Esophagus muscularis mucosa (tissue), 4 donors: Measurements from ENCODE around the gene MAGI1. TPM values are rescaled to one million over a fixed set of nuclear protein-coding genes. Genes with fewer than 3 reads are reported as not detected.

Experiments
- DNase-seq: peaks from one replicate; pipeline ENCODE4 v3.0.0-alpha.2; 2017; ENCODE audit errors: extremely low spot score
- H3K27ac ChIP-seq, 4 donors: fragments of 200-600 bp; sonication (generic); replicated peaks in 1 of 4; 1 replicate in 3 of 4; 2 replicates in 1 of 4; pipeline ENCODE4 v1.5.1; 2016 to 2019; ENCODE audit warnings: mild to moderate bottlenecking in 1 of 4
- H3K27me3 ChIP-seq, 4 donors: fragments of 200-600 bp; sonication (generic); one replicate each; pipeline versions ENCODE4 v1.5.1 to v1.6.0; 2016 to 2019
- H3K36me3 ChIP-seq, 4 donors: fragments of 200-600 bp; sonication (generic); one replicate each; pipeline ENCODE4 v1.5.1; 2016 to 2019
- H3K4me1 ChIP-seq, 4 donors: fragments of 200-600 bp; sonication (generic); one replicate each; pipeline ENCODE4 v1.5.1; 2016 to 2019
- H3K4me3 ChIP-seq, 4 donors: fragments of 200-600 bp; sonication (generic); 1 replicate in 2 of 4; 2 replicates in 2 of 4; pipeline ENCODE4 v1.5.1; 2016 to 2019; ENCODE audit warnings: mild to moderate bottlenecking in 4 of 4, moderate library complexity in 1 of 4
- H3K9me3 ChIP-seq, 4 donors: fragments of 200-600 bp; sonication (generic); 1 replicate in 3 of 4; 2 replicates in 1 of 4; pipeline ENCODE4 v1.5.1; 2016 to 2019
- EP300 ChIP-seq: sonication (generic); formaldehyde crosslinking; IDR thresholded peaks from one replicate; pipeline ENCODE4 v1.6.1; 2017; ENCODE audit warnings: antibody characterized with exemption
- POLR2A ChIP-seq: fragments of 450-650 bp; IDR thresholded peaks from one replicate; pipeline ENCODE4 v1.6.1; 2017; ENCODE audit warnings: antibody characterized with exemption, moderate library complexity, mild to moderate bottlenecking, low read depth
- POLR2AphosphoS5 ChIP-seq, 2 donors: sonication (generic); formaldehyde crosslinking; IDR thresholded peaks; one replicate each; pipeline ENCODE4 v1.6.1; 2017; ENCODE audit warnings: antibody characterized with exemption in 2 of 2
- WGBS: methylation state at CpG from one replicate; pipeline ENCODE4 v1.1.5; 2018; 5-methylcytosine and 5-hydroxymethylcytosine counted together
- intact Hi-C: fragments of 100-400 bp; cut with DNase I; formaldehyde crosslinking; loops from one replicate; pipeline ENCODE4 v1.15.1; 2023
- total RNA-seq, 4 donors: library from RNA; depleted of rRNA; stranded (reverse); fragments of >200 nt; gene quantifications; one replicate each; pipeline versions ENCODE4 v1.1.0 to v1.2.1, GENCODE V29; 2016
- TF ChIP-seq, protein P1 (sequence below), 3 experiments: fragments of 200-600 bp in 2 of 3; fragments of 450-650 bp in 1 of 3; sonication (generic) in 2 of 3; IDR thresholded peaks; one replicate each; pipeline ENCODE4 v1.5.1; 2017 to 2019; ENCODE audit warnings: antibody characterized with exemption in 3 of 3, mild to moderate bottlenecking in 2 of 3, moderate library complexity in 1 of 3

The MAGI1 gene
- total RNA-seq, 4 donors from 2014 or later = 17.1 to 35.1 (median 25.2) TPM

DNA sequence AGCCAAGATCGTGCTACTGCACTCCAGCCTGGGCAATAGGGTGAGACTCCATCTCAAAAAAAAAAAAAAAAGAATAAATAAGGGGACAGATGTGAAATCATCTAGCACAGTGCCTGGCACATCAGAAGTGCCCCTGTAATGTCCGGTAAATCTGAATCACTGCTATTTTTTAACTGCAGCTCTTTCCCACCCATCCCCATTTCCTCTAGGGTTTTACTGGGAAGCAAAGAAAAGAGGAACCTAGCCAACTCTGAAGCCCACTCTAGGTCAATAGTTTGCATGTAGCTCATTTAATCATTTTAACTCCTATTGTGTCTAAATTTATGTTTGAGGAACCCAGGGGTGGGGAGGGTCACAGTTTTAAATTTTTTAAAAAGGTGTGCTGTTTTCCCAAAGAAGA lies 26.0 kb downstream of the MAGI1 start:
- DNase-seq = no peak
- Histone ChIP-seq H3K27ac (no peak overlapping the region), H3K27me3 (no peaks in the 10 kb centered on the region), H3K4me1 (peaks cover 0 to 37% (median 12%) of the 10 kb centered on the region in 4 donors), H3K36me3 (no peaks in the 10 kb centered on the region), H3K9me3 (no peaks in the 10 kb centered on the region), H3K4me3 (no peak overlapping the region)
- 73% methylated on average over 2 of the region's 2 CpGs for WGBS
- intact Hi-C loops = no loop called here
- TF ChIP-seq, protein P1, sequence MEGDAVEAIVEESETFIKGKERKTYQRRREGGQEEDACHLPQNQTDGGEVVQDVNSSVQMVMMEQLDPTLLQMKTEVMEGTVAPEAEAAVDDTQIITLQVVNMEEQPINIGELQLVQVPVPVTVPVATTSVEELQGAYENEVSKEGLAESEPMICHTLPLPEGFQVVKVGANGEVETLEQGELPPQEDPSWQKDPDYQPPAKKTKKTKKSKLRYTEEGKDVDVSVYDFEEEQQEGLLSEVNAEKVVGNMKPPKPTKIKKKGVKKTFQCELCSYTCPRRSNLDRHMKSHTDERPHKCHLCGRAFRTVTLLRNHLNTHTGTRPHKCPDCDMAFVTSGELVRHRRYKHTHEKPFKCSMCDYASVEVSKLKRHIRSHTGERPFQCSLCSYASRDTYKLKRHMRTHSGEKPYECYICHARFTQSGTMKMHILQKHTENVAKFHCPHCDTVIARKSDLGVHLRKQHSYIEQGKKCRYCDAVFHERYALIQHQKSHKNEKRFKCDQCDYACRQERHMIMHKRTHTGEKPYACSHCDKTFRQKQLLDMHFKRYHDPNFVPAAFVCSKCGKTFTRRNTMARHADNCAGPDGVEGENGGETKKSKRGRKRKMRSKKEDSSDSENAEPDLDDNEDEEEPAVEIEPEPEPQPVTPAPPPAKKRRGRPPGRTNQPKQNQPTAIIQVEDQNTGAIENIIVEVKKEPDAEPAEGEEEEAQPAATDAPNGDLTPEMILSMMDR (IDR thresholded peaks at IDR 0.05) = no peak
- TF ChIP-seq POLR2A = no peak
- no peak for TF ChIP-seq POLR2AphosphoS5 (IDR thresholded peaks at IDR 0.05)
- TF ChIP-seq EP300 = no peak

GRCh38 chr3:66010739-66011655 lies 27.7 kb downstream of the MAGI1 start:
- WGBS = 81% methylated on average over 10 of the region's 10 CpGs
- peak overlapping the region in 2 of 4 donors; percentile 7 to 22 for H3K27ac ChIP-seq
- TF ChIP-seq POLR2A (no peak), POLR2AphosphoS5 (IDR thresholded peaks at IDR 0.05) (no peak), EP300 (no peak)
- TF ChIP-seq, protein P1 (IDR thresholded peaks at IDR 0.05) = no peak

GRCh38 chr3:66010348-66010738 lies 28.4 kb downstream of the MAGI1 start:
- WGBS = 95% methylated on average over 4 of the region's 4 CpGs
- DNase-seq = no peak
- no peaks in the 10 kb centered on the region for H3K36me3 ChIP-seq
- no peak overlapping the region for H3K4me3 ChIP-seq
- intact Hi-C loops = no loop called here
- no peaks in the 10 kb centered on the region for H3K27me3 ChIP-seq
- no peaks in the 10 kb centered on the region for H3K9me3 ChIP-seq
- no peak for TF ChIP-seq POLR2A
- no peak for TF ChIP-seq POLR2AphosphoS5 (IDR thresholded peaks at IDR 0.05)
- TF ChIP-seq EP300 = no peak
- no peak overlapping the region for H3K27ac ChIP-seq
- H3K4me1 ChIP-seq = peaks cover 0 to 26% (median 12%) of the 10 kb centered on the region in 4 donors

More at GRCh38 chr3:66010739-66011655, 27.7 kb downstream of the MAGI1 start:
- H3K9me3 ChIP-seq = no peaks in the 10 kb centered on the region
- H3K4me3 ChIP-seq = no peak overlapping the region
- intact Hi-C loops = no loop called here
- H3K4me1 ChIP-seq = peaks cover 0 to 31% (median 12%) of the 10 kb centered on the region in 4 donors
- H3K36me3 ChIP-seq = no peaks in the 10 kb centered on the region
- DNase-seq = no peak
- no peaks in the 10 kb centered on the region for H3K27me3 ChIP-seq

DNA sequence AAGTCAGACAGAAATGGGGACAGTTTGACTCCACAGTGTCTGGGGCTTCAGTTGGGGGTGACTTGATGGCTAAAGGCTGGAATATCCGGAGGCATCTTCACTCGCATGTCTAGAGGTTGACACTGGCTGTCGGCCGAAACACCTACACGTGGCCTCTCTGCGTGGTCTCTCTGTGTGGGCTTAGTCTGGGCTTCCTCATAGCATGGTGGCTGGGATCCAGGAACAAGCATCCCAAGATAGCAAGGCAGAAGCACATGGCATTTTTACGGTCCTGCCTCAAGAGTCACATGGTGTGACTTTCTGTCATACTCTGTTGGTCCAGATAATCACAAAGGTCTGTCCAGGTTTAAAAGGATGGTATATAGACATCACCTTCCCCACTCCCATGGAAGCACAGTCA lies 34.5 kb downstream of the MAGI1 start:
- DNase-seq = no peak
- intact Hi-C loops = no loop called here
- Histone ChIP-seq H3K4me3 (no peak overlapping the region), H3K27me3 (no peaks in the 10 kb centered on the region), H3K9me3 (no peaks in the 10 kb centered on the region), H3K36me3 (no peaks in the 10 kb centered on the region), H3K27ac (no peak overlapping the region), H3K4me1 (peaks cover 0 to 13% (median 2%) of the 10 kb centered on the region in 4 donors)
- TF ChIP-seq POLR2A = no peak
- TF ChIP-seq EP300 = no peak
- TF ChIP-seq, protein P1 (IDR thresholded peaks at IDR 0.05) = no peak
- no peak for TF ChIP-seq POLR2AphosphoS5 (IDR thresholded peaks at IDR 0.05)
- 89% methylated on average over 5 of the region's 7 CpGs for WGBS

DNA sequence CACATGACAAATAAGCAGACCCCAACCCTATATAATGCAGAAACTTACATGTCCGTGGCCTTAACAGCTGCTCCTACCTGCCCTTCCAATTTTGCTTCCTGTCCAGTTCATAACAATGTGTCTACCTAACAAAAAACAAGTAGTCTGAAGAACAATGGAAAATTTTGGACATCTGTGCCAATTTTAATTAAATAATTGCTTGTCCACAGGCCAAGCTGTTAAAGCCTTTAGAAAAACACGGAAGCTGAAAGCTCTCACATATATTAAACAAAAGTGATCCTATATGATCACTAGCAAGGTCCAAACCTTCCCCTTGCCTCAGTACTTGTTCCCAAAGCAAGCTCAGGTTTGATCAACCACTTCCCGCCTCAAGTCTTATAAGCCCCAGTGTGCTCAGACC lies 37.1 kb downstream of the MAGI1 start:
- intact Hi-C loops = no loop called here
- no peaks in the 10 kb centered on the region for H3K9me3 ChIP-seq
- WGBS = 89% methylated on average over 3 of the region's 3 CpGs
- no peak overlapping the region for H3K4me3 ChIP-seq
- H3K4me1 ChIP-seq = peaks cover 0 to 18% (median 2%) of the 10 kb centered on the region in 4 donors
- H3K36me3 ChIP-seq = no peaks in the 10 kb centered on the region
- H3K27ac ChIP-seq = peak overlapping the region in 1 of 4 donors; percentile 16
- TF ChIP-seq EP300 (no peak), POLR2AphosphoS5 (IDR thresholded peaks at IDR 0.05) (no peak), POLR2A (no peak)
- TF ChIP-seq, protein P1 (IDR thresholded peaks at IDR 0.05) = no peak
- no peak for DNase-seq
- H3K27me3 ChIP-seq = no peaks in the 10 kb centered on the region
